ENCODE results near the gene WDR35. TPM values are rescaled to one million over a fixed set of nuclear protein-coding genes. Genes with fewer than 3 reads are reported as not detected.

The WDR35 gene
- total RNA-seq, 1 donor from 2014 or later = 8.7 TPM

GRCh38 chr2:19979932-19980331 lies 10.0 kb downstream of the WDR35 start:
- DNase-seq (ENCODE audit: low read depth) (no peak), FAIRE-seq (no peak)
- Histone ChIP-seq H3K36me3 (ENCODE audit: control insufficient read depth, insufficient read depth, low read length) (no peaks in the 10 kb centered on the region), H3K27me3 (ENCODE audit: control insufficient read depth, insufficient read depth, low read length) (no peaks in the 10 kb centered on the region), H3K4me3 (ENCODE audit: low read depth, low read length) (no peak overlapping the region)
- no peak for TF ChIP-seq CTCF (IDR thresholded peaks at IDR 0.05; ENCODE audit: insufficient read depth, low read length, severe bottlenecking)

- H3K4me3 ChIP-seq (ENCODE audit: low read depth, low read length) = no peak overlapping the region
- FAIRE-seq (no peak), DNase-seq (ENCODE audit: low read depth) (no peak)
- TF ChIP-seq CTCF (IDR thresholded peaks at IDR 0.05; ENCODE audit: insufficient read depth, low read length, severe bottlenecking) = no peak
- H3K36me3 ChIP-seq (ENCODE audit: control insufficient read depth, insufficient read depth, low read length) = peaks cover 1% of the 10 kb centered on the region
- no peaks in the 10 kb centered on the region for H3K27me3 ChIP-seq (ENCODE audit: control insufficient read depth, insufficient read depth, low read length)
Observed at GRCh38 chr2:19973466-19973865, 16.4 kb downstream of the WDR35 start.

GRCh38 chr2:19971691-19972090 lies 18.2 kb downstream of the WDR35 start:
- H3K36me3 ChIP-seq (ENCODE audit: control insufficient read depth, insufficient read depth, low read length) = peaks cover 2% of the 10 kb centered on the region
- FAIRE-seq (no peak), DNase-seq (ENCODE audit: low read depth) (no peak)
- H3K27me3 ChIP-seq (ENCODE audit: control insufficient read depth, insufficient read depth, low read length) = no peaks in the 10 kb centered on the region
- H3K4me3 ChIP-seq (ENCODE audit: low read depth, low read length) = no peak overlapping the region
- no peak for TF ChIP-seq CTCF (IDR thresholded peaks at IDR 0.05; ENCODE audit: insufficient read depth, low read length, severe bottlenecking)

GRCh38 chr2:19963386-19963785 lies 26.5 kb downstream of the WDR35 start:
- H3K27me3 ChIP-seq (ENCODE audit: control insufficient read depth, insufficient read depth, low read length) = no peaks in the 10 kb centered on the region
- DNase-seq (ENCODE audit: low read depth) (no peak), FAIRE-seq (no peak)
- H3K36me3 ChIP-seq (ENCODE audit: control insufficient read depth, insufficient read depth, low read length) = peaks cover 1% of the 10 kb centered on the region
- no peak overlapping the region for H3K4me3 ChIP-seq (ENCODE audit: low read depth, low read length)
- no peak for TF ChIP-seq CTCF (IDR thresholded peaks at IDR 0.05; ENCODE audit: insufficient read depth, low read length, severe bottlenecking)

- Histone ChIP-seq H3K36me3 (ENCODE audit: control insufficient read depth, insufficient read depth, low read length) (no peaks in the 10 kb centered on the region), H3K4me3 (ENCODE audit: low read depth, low read length) (no peak overlapping the region), H3K27me3 (ENCODE audit: control insufficient read depth, insufficient read depth, low read length) (no peaks in the 10 kb centered on the region)
- TF ChIP-seq CTCF (IDR thresholded peaks at IDR 0.05; ENCODE audit: insufficient read depth, low read length, severe bottlenecking) = peak; percentile 69
- FAIRE-seq (no peak), DNase-seq (ENCODE audit: low read depth) (peak; percentile 71)
Observed at GRCh38 chr2:19955544-19956422, 34.1 kb downstream of the WDR35 start.

Measured in bronchial epithelial cell (primary cell).